ENCODE measurements around the gene SPRED1.
A peak's percentile ranks its signal among the peaks of the same experiment; 100 is the strongest.

Gene SPRED1

GRCh38 chr15:38308797-38309196, 56.2 kb downstream of the SPRED1 start:
- DNase-seq (ENCODE audit: low read depth) = no peak
- no peak overlapping the region for H3K4me3 ChIP-seq (replicated peaks; ENCODE audit: low read depth, low read length)
- no peak for TF ChIP-seq CTCF (IDR thresholded peaks at IDR 0.05; ENCODE audit: low read length, missing control alignments)

- no peak for TF ChIP-seq CTCF (IDR thresholded peaks at IDR 0.05; ENCODE audit: low read length, missing control alignments)
- DNase-seq (ENCODE audit: low read depth) = no peak
- no peak overlapping the region for H3K4me3 ChIP-seq (replicated peaks; ENCODE audit: low read depth, low read length)
These were observed 59.6 kb downstream of the SPRED1 start for GRCh38 chr15:38312190-38312589.

- peak; percentile 22 for DNase-seq (ENCODE audit: low read depth)
- TF ChIP-seq CTCF (IDR thresholded peaks at IDR 0.05; ENCODE audit: low read length, missing control alignments) = no peak
- H3K4me3 ChIP-seq (replicated peaks; ENCODE audit: low read depth, low read length) = no peak overlapping the region
These were observed 63.7 kb downstream of the SPRED1 start for GRCh38 chr15:38316311-38316710.

GRCh38 chr15:38320181-38320580, 67.5 kb downstream of the SPRED1 start:
- TF ChIP-seq CTCF (IDR thresholded peaks at IDR 0.05; ENCODE audit: low read length, missing control alignments) = no peak
- H3K4me3 ChIP-seq (replicated peaks; ENCODE audit: low read depth, low read length) = no peak overlapping the region
- peak; percentile 36 for DNase-seq (ENCODE audit: low read depth)

- no peak for TF ChIP-seq CTCF (IDR thresholded peaks at IDR 0.05; ENCODE audit: low read length, missing control alignments)
- no peak overlapping the region for H3K4me3 ChIP-seq (replicated peaks; ENCODE audit: low read depth, low read length)
- DNase-seq (ENCODE audit: low read depth) = peak; percentile 17
These were observed 68.2 kb downstream of the SPRED1 start for GRCh38 chr15:38320866-38321265.

GRCh38 chr15:38323895-38324294, 71.3 kb downstream of the SPRED1 start:
- no peak for TF ChIP-seq CTCF (IDR thresholded peaks at IDR 0.05; ENCODE audit: low read length, missing control alignments)
- no peak overlapping the region for H3K4me3 ChIP-seq (replicated peaks; ENCODE audit: low read depth, low read length)
- DNase-seq (ENCODE audit: low read depth) = no peak

GRCh38 chr15:38324939-38325647, 72.5 kb downstream of the SPRED1 start:
- no peak for DNase-seq (ENCODE audit: low read depth)
- TF ChIP-seq CTCF (IDR thresholded peaks at IDR 0.05; ENCODE audit: low read length, missing control alignments) = no peak
- H3K4me3 ChIP-seq (replicated peaks; ENCODE audit: low read depth, low read length) = no peak overlapping the region
